ENCODE results near the gene UGCG.

Gene UGCG

DNA sequence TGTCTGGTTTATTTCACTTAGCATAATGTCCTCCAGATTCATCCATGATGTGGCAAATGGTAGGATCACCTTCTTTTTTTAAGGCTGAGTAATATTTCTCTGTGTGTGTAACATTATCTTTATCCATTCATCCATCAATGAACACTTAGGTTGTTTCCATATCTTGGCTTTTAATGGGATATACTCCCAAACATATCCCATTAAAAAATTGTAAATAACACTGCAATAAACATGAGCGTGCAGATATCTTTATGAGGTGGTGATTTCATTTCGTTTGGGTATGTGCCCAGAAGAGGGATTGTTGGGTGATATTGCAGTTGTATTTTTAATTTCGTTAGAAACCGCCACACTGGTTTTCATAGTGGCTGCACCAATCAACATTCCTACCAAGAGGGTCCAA lies 36.2 kb upstream of the UGCG start:
- Histone ChIP-seq H3K27ac (no peak overlapping the region), H3K4me3 (no peak overlapping the region)
- DNase-seq (ENCODE audit: low spot score), result no peak
- TF ChIP-seq, protein P1, sequence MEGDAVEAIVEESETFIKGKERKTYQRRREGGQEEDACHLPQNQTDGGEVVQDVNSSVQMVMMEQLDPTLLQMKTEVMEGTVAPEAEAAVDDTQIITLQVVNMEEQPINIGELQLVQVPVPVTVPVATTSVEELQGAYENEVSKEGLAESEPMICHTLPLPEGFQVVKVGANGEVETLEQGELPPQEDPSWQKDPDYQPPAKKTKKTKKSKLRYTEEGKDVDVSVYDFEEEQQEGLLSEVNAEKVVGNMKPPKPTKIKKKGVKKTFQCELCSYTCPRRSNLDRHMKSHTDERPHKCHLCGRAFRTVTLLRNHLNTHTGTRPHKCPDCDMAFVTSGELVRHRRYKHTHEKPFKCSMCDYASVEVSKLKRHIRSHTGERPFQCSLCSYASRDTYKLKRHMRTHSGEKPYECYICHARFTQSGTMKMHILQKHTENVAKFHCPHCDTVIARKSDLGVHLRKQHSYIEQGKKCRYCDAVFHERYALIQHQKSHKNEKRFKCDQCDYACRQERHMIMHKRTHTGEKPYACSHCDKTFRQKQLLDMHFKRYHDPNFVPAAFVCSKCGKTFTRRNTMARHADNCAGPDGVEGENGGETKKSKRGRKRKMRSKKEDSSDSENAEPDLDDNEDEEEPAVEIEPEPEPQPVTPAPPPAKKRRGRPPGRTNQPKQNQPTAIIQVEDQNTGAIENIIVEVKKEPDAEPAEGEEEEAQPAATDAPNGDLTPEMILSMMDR (IDR thresholded peaks at IDR 0.05), result no peak

DNA sequence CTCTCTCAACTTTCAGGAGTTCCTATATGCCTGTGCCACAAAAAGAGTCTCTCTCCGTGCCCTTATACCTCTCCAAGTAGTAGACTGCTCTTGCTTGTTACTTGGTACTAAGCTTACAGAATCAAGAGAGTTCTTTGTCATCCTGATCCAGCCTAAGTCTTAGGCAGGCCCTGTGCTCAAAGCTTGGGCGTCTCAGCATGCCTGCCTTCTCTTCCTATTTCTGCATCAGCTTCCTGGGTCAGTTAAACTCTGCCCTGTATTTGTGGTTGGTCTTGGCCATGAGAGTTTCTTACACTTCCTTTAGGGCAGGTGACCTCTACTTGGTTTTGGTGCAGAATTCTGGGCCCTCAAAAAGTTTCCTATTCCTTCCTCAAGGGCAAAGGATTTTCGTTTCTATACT lies 33.0 kb upstream of the UGCG start:
- Histone ChIP-seq H3K4me3 (no peak overlapping the region), H3K27ac (no peak overlapping the region)
- TF ChIP-seq, protein P1 (IDR thresholded peaks at IDR 0.05), result no peak
- no peak for DNase-seq (ENCODE audit: low spot score)

DNA sequence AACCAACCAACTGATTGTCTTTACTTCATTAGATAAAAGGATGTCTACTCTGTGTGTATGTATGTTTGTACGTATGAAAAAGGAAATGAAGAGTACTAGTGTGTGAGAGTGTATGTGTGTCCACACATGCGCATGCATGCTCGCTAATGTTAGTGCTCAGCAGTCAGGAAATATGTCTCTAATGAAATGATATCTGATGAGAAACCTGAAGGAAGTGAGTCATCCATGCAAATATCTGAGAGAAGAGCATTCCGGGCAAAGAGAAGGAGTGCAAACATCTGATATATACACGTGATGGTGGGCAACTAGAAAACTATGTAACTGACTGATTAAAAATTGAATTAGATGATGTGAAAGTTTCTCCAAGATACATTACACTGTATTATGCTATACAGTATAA lies 29.6 kb upstream of the UGCG start:
- no peak for DNase-seq (ENCODE audit: low spot score)
- TF ChIP-seq, protein P1 (IDR thresholded peaks at IDR 0.05), result no peak
- no peak overlapping the region for H3K27ac ChIP-seq
- no peak overlapping the region for H3K4me3 ChIP-seq

DNA sequence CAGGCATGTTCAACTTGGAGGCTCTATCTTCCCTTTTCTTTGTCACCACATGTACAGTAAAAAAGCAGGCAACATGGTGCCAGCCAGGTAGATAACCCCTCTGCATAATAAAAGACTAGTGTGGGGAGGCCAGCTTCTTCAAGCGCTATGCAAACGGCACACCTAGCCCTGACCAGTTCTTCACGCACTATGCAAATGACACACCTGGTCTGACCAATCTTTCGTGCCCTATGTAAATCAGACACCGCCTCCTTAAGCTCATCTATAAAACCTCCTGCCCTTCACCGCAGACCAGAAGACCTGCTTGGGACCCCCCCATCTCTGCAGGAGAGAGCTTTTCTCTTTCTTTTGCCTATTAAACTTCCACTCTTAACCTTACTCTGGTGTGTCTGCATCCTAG lies 28.1 kb upstream of the UGCG start:
- DNase-seq (ENCODE audit: low spot score), result no peak
- H3K27ac ChIP-seq, result no peak overlapping the region
- TF ChIP-seq, protein P1 (IDR thresholded peaks at IDR 0.05), result no peak
- no peak overlapping the region for H3K4me3 ChIP-seq

DNA sequence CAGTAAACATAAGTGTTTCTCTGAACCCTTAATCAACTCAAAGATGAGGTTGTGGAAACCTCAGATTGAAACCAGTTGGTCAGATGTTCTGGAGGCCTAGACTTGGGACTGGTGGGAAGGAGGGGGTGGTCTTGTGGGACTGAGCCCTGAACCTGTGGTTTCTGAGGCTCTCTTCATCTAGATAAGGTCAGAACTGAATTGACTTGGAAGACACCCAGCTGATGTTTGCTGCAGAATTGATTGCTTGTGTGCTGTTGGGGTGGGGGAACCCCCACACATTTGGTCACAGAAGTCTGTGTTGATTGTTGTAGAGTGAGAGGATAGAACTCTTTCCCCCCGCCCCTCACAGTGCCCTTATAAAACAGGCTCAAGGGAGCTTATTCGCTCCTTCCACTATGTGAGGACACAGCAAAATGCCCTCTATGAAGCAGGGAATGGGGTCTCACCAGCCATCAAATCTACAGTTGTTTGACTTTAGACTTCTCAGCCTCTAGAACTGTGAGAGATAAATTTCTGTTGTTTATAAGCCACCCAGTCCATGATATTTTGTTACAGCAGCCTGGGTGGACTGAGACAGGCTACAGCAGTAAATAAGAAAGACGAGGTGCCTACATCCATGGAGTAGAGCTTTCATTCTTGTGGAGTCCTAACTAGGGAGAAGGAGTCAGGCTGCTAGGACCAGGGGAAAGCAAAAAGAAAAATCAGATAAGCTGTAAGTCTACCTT lies 25.7 kb upstream of the UGCG start:
- TF ChIP-seq, protein P1 (IDR thresholded peaks at IDR 0.05), result no peak
- no peak for DNase-seq (ENCODE audit: low spot score)

DNA sequence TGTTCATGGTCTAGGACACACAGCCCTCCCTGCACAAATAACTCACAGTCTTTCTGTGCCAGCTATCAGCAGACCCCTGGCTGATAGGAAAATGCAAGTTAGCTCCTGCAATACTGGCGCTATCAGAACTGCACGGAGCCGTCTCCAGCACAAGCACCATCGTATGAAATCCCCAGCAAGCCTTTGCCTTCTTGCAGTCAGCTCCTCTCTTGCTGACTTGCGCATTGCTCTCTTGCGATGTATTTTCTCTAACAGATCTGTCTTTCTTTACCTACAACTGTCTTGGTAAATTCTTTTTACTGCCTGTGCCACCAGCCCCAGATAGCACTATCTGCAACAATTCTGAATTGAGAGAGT lies 25.1 kb upstream of the UGCG start:
- no peak overlapping the region for H3K4me3 ChIP-seq
- TF ChIP-seq, protein P1 (IDR thresholded peaks at IDR 0.05), result no peak
- no peak overlapping the region for H3K27ac ChIP-seq
- DNase-seq (ENCODE audit: low spot score), result no peak

More for the DNA sequence above, 25.7 kb upstream of the UGCG start:
- Histone ChIP-seq H3K27ac (no peak overlapping the region), H3K4me3 (no peak overlapping the region)

DNA sequence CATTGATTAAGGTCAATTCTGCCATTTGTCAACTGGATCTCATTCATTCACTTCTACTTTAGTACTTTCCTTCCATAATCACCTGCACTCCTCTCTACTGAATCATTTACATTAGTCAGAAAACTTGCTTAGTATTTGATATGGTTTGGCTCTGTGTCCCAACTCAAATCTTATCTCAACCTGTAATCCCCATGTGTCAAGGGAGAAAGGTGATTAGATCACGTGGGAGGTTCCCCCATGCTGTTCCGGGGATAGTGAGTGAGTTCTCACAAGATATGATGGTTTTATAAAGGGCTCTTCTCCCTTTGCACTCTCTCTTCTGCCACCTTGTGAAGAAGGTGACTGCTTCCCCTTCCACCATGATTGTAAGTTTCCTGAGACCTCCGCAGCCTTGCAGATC lies 23.7 kb upstream of the UGCG start:
- DNase-seq (ENCODE audit: low spot score), result no peak
- TF ChIP-seq, protein P1 (IDR thresholded peaks at IDR 0.05), result no peak
- H3K27ac ChIP-seq, result no peak overlapping the region
- no peak overlapping the region for H3K4me3 ChIP-seq

Measured in coronary artery (tissue), 2 donors.